IMR-90 (cell line): ENCODE data around the gene ANKH. TPM values are rescaled to one million over a fixed set of nuclear protein-coding genes. Genes with fewer than 3 reads are reported as not detected.

Source experiments
- ATAC-seq: fragments of 200-7000 bp; cut with Tn5 transposase; 2 replicates; pipeline ENCODE4 v1.9.1; 2020; ENCODE audit warnings: low read depth, mild to moderate bottlenecking, moderate library complexity
- BruUV-seq: library from RNA; stranded (reverse); fragments of 400-500 nt; replicated peaks from 2 replicates; lab custom pipeline; 2021; lab: Mats Ljungman, UMichigan
- CTCF ChIA-PET: fragments of 300-600 bp; formaldehyde crosslinking; extraction: SDS; loops from one replicate; lab custom pipeline; 2021; ENCODE audit warnings: antibody characterized with exemption; lab: Yijun Ruan, JAX
- POLR2A ChIA-PET: fragments of 300-600 bp; sonication (Branson Sonifier 250); formaldehyde crosslinking; loops from one replicate; lab custom pipeline; 2022; ENCODE audit warnings: antibody characterized with exemption; ENCODE audit not compliant: unreplicated experiment; lab: Charles Lee
- DNase-seq: peaks from one replicate; pipeline ENCODE4 v3.0.0; 2013
- H2AFZ ChIP-seq: replicated peaks from 2 replicates; pipeline ENCODE3; 2013; ENCODE audit warnings: low read length, mild to moderate bottlenecking; ENCODE audit not compliant: poor library complexity
- H2AK5ac ChIP-seq: 2 replicates; pipeline ENCODE4 v1.6.1; 2013; ENCODE audit warnings: low read depth, low read length, inconsistent platforms
- H2AK9ac ChIP-seq: replicated peaks from 2 replicates; pipeline ENCODE3; 2013; ENCODE audit warnings: mild to moderate bottlenecking, low read depth, low read length, moderate library complexity; ENCODE audit not compliant: poor library complexity
- H2BK120ac ChIP-seq: 2 replicates; pipeline ENCODE4 v1.6.1; 2013; ENCODE audit warnings: low read depth, low read length, inconsistent platforms
- H2BK15ac ChIP-seq: 3 replicates; pipeline ENCODE4 v1.6.1; 2013; ENCODE audit warnings: low read depth, low read length, inconsistent platforms
- H2BK20ac ChIP-seq: 2 replicates; pipeline ENCODE4 v1.6.1; 2013; ENCODE audit warnings: low read depth, mild to moderate bottlenecking, inconsistent platforms, low read length, moderate library complexity
- H2BK5ac ChIP-seq: 2 replicates; pipeline ENCODE4 v1.6.1; 2013; ENCODE audit warnings: mild to moderate bottlenecking, low read depth, low read length, inconsistent platforms; ENCODE audit not compliant: poor library complexity, severe bottlenecking
- H3K14ac ChIP-seq: replicated peaks from 2 replicates; pipeline ENCODE4 v1.6.1; 2013; ENCODE audit warnings: low read depth, low read length, inconsistent platforms
- H3K18ac ChIP-seq: 2 replicates; pipeline ENCODE4 v1.6.1; 2013; ENCODE audit warnings: low read depth, low read length, control low read depth
- H3K23ac ChIP-seq: 2 replicates; pipeline ENCODE4 v1.6.1; 2013; ENCODE audit warnings: low read depth, low read length, inconsistent platforms
- H3K27ac ChIP-seq: 2 replicates; pipeline ENCODE4 v1.5.1; 2013; ENCODE audit warnings: mild to moderate bottlenecking, control low read depth, low read length; ENCODE audit not compliant: insufficient read depth
- H3K27me3 ChIP-seq: 2 replicates; pipeline ENCODE4 v1.6.1; 2013; ENCODE audit warnings: low read length; ENCODE audit not compliant: control insufficient read depth, insufficient read depth
- H3K36me3 ChIP-seq: 2 replicates; pipeline ENCODE4 v1.6.1; 2013; ENCODE audit warnings: low read length, mixed read lengths; ENCODE audit not compliant: control insufficient read depth, insufficient read depth
- H3K4ac ChIP-seq: 2 replicates; pipeline ENCODE4 v1.6.1; 2013; ENCODE audit warnings: low read depth, low read length, inconsistent platforms
- H3K4me1 ChIP-seq: 2 replicates; pipeline ENCODE4 v1.6.1; 2013; ENCODE audit warnings: low read length, mixed read lengths; ENCODE audit not compliant: control insufficient read depth, insufficient read depth
- H3K4me2 ChIP-seq: 2 replicates; pipeline ENCODE4 v1.6.1; 2013; ENCODE audit warnings: low read depth, mild to moderate bottlenecking, control low read depth, low read length, moderate library complexity
- H3K4me3 ChIP-seq: 2 replicates; pipeline ENCODE4 v1.5.1; 2013; ENCODE audit warnings: low read depth, mild to moderate bottlenecking, control low read depth, low read length, moderate library complexity; ENCODE audit not compliant: insufficient read depth
- H3K56ac ChIP-seq: 2 replicates; pipeline ENCODE4 v1.6.1; 2013; ENCODE audit warnings: low read length, inconsistent platforms; ENCODE audit not compliant: insufficient read depth; ENCODE audit errors: extremely low read depth
- H3K79me1 ChIP-seq, 2 experiments: 2 replicates each; pipeline ENCODE4 v1.6.1; 2013; ENCODE audit warnings: low read length in 2 of 2, inconsistent platforms in 1 of 2, low read depth in 1 of 2
- H3K9ac ChIP-seq: 2 replicates; pipeline ENCODE4 v1.6.1; 2013; ENCODE audit warnings: low read depth, low read length, control low read depth
- H3K9me1 ChIP-seq: 2 replicates; pipeline ENCODE4 v1.6.1; 2013; ENCODE audit warnings: low read length, inconsistent platforms; ENCODE audit not compliant: insufficient read depth
- H3K9me3 ChIP-seq: 2 replicates; pipeline ENCODE4 v1.6.1; 2013; ENCODE audit warnings: low read length; ENCODE audit not compliant: control insufficient read depth, insufficient read depth
- H4K20me1 ChIP-seq: 2 replicates; pipeline ENCODE4 v1.6.1; 2013; ENCODE audit warnings: low read length, inconsistent platforms; ENCODE audit not compliant: insufficient read depth
- H4K5ac ChIP-seq: 2 replicates; pipeline ENCODE4 v1.6.1; 2013; ENCODE audit warnings: mild to moderate bottlenecking, low read depth, low read length, control low read depth
- H4K8ac ChIP-seq, 2 experiments: 2 replicates each; pipeline ENCODE4 v1.6.1; 2013; ENCODE audit warnings: low read depth in 2 of 2, low read length in 2 of 2, control low read depth in 1 of 2, inconsistent platforms in 1 of 2
- H4K91ac ChIP-seq: 2 replicates; pipeline ENCODE4 v1.6.1; 2013; ENCODE audit warnings: low read depth, low read length, inconsistent platforms; ENCODE audit not compliant: insufficient read depth
- CEBPB ChIP-seq: IDR thresholded peaks from 2 replicates; pipeline ENCODE4 v1.6.1; 2012; ENCODE audit warnings: low read depth, low read length, improper control_type of control experiment
- CHD1 ChIP-seq: IDR thresholded peaks from 2 replicates; pipeline ENCODE4 v1.6.1; 2012; ENCODE audit warnings: low read depth, low read length, improper control_type of control experiment
- FOS ChIP-seq: fragments of 150-350 bp; IDR thresholded peaks from 2 replicates; pipeline ENCODE4 v1.6.1; 2016; ENCODE audit warnings: low read depth, low read length
- MAFK ChIP-seq: IDR thresholded peaks from 2 replicates; pipeline ENCODE4 v1.6.1; 2012; ENCODE audit warnings: low read depth, low read length, improper control_type of control experiment
- MAZ ChIP-seq: IDR thresholded peaks from 2 replicates; pipeline ENCODE4 v1.6.1; 2012; ENCODE audit warnings: low read depth, mild to moderate bottlenecking, low read length, improper control_type of control experiment, moderate library complexity, borderline replicate concordance
- MXI1 ChIP-seq: IDR thresholded peaks from 2 replicates; pipeline ENCODE4 v1.6.1; 2012; ENCODE audit warnings: low read depth, mild to moderate bottlenecking, low read length, moderate library complexity, borderline replicate concordance
- NFE2L2 ChIP-seq: fragments of 150-350 bp; IDR thresholded peaks from 2 replicates; pipeline ENCODE4 v1.6.1; 2016; ENCODE audit warnings: low read depth, mild to moderate bottlenecking, low read length
- POLR2A ChIP-seq: IDR thresholded peaks from 2 replicates; pipeline ENCODE4 v1.6.1; 2012; ENCODE audit warnings: mild to moderate bottlenecking, low read depth, low read length
- RAD21 ChIP-seq: IDR thresholded peaks from 2 replicates; pipeline ENCODE4 v1.6.1; 2012; ENCODE audit warnings: low read length, improper control_type of control experiment
- RCOR1 ChIP-seq: IDR thresholded peaks from 2 replicates; pipeline ENCODE4 v1.6.1; 2012; ENCODE audit warnings: mild to moderate bottlenecking, low read length, improper control_type of control experiment; ENCODE audit not compliant: insufficient replicate concordance
- SMC3 ChIP-seq: fragments of 150-350 bp; IDR thresholded peaks from 2 replicates; pipeline ENCODE4 v1.6.1; 2016; ENCODE audit warnings: low read depth, mild to moderate bottlenecking, antibody characterized with exemption, low read length, moderate library complexity
- WGBS, 2 experiments: methylation state at CpG; one replicate each; pipeline versions ENCODE4 v1.1.5 to v1.1.7; 2013; ENCODE audit warnings: missing lambda C conversion rate in 2 of 2; ENCODE audit not compliant: insufficient read length in 1 of 2; ENCODE audit errors: extremely low coverage in 2 of 2; 5-methylcytosine and 5-hydroxymethylcytosine counted together
- dilution Hi-C: fragments of 300-500 bp; cut with HindIII; formaldehyde crosslinking; loops from one replicate; pipeline ENCODE4 v1.14.3; 2018; ENCODE audit warnings: low sequenced_read_pairs; ENCODE audit not compliant: unreplicated experiment
- in situ Hi-C: fragments of 300-500 bp; cut with MboI; formaldehyde crosslinking; loops from 3 replicates; pipeline ENCODE4 v1.14.3; 2019; ENCODE audit warnings: low sequenced_read_pairs, inconsistent platforms, mixed read lengths
- intact Hi-C: fragments of 100-400 bp; cut with micrococcal nuclease; formaldehyde crosslinking; loops from 2 replicates; pipeline ENCODE4 v1.10.0; 2022
- polyA plus RNA-seq, 3 experiments: library from polyadenylated mRNA; depleted of rRNA; stranded (reverse); fragments of >200 nt; gene quantifications; 2 replicates each; pipeline ENCODE4 v1.2.3, GENCODE V29; 2012; ENCODE audit warnings: low replicate concordance in 1 of 3
- total RNA-seq: library from RNA; depleted of rRNA; stranded (reverse); fragments of >200 nt; gene quantifications from 2 replicates; pipeline ENCODE4 v1.2.3, GENCODE V29; 2012
- TF ChIP-seq, protein P1 (sequence below): fragments of 150-350 bp; IDR thresholded peaks from 2 replicates; pipeline ENCODE4 v1.6.1; 2016; ENCODE audit warnings: low read depth, mild to moderate bottlenecking, low read length, moderate library complexity, borderline replicate concordance
- TF ChIP-seq, protein P2 (sequence below): conservative IDR thresholded peaks from 2 replicates; pipeline ENCODE4 v1.5.1; 2012; ENCODE audit warnings: mild to moderate bottlenecking, low read depth, low read length, improper control_type of control experiment
- TF ChIP-seq, protein P3 (sequence below): fragments of 150-350 bp; IDR thresholded peaks from 2 replicates; pipeline ENCODE4 v1.6.1; 2017; ENCODE audit warnings: mild to moderate bottlenecking, antibody characterized with exemption, low read length, low read depth

ANKH gene
- total and polyA plus RNA-seq, 2 of the 4 experiments (the other 2 are of a cell fraction), result 5.2 to 17.2 TPM

- Histone ChIP-seq H3K9ac (no peak overlapping the region), H3K18ac (no peak overlapping the region), H2BK15ac (no peak overlapping the region), H2AK9ac (peak overlapping the region; percentile 42), H3K4ac (no peak overlapping the region), H3K4me3 (no peak overlapping the region), H3K36me3 (no peaks in the 10 kb centered on the region), H3K9me1 (peaks cover 3% of the 10 kb centered on the region; the same call in 1 of the 2 replicates), H2AK5ac (no peak overlapping the region), H3K14ac (no peak overlapping the region), H3K9me3 (no peaks in the 10 kb centered on the region), H2BK20ac (no peak overlapping the region), H4K8ac (no peak overlapping the region), H3K56ac (no peak overlapping the region), H3K79me1 (no peaks in the 10 kb centered on the region), H2BK5ac (no peak overlapping the region), H3K27ac (no peak overlapping the region), H3K23ac (no peak overlapping the region), H3K4me2 (no peak overlapping the region), H3K4me1 (peaks cover 5% of the 10 kb centered on the region; the same call in 1 of the 2 replicates), H4K20me1 (no peaks in the 10 kb centered on the region), H4K91ac (no peak overlapping the region), H2BK120ac (no peak overlapping the region), H4K5ac (no peak overlapping the region), H3K27me3 (no peaks in the 10 kb centered on the region; the same call in 1 of the 2 replicates), H2AFZ (no peak overlapping the region)
- BruUV-seq, result no TSS peak
- in situ Hi-C loops (no loop called here), dilution Hi-C loops (no loop called here), intact Hi-C loops (no loop called here)
- WGBS, 2 experiments, result 100% methylated on average over 1 of the region's 10 CpGs; no CpG with 5 or more reads in 1 of the 2 experiments
- ChIA-PET POLR2A (no interaction called here), CTCF (no interaction called here)
- DNase-seq (no peak), ATAC-seq (no peak)
- TF ChIP-seq SMC3 (no peak), MXI1 (no peak), CEBPB (no peak), RCOR1 (no peak), NFE2L2 (no peak), FOS (no peak), RAD21 (no peak), MAFK (no peak), MAZ (no peak), POLR2A (no peak), CHD1 (no peak)
- TF ChIP-seq, protein P1, sequence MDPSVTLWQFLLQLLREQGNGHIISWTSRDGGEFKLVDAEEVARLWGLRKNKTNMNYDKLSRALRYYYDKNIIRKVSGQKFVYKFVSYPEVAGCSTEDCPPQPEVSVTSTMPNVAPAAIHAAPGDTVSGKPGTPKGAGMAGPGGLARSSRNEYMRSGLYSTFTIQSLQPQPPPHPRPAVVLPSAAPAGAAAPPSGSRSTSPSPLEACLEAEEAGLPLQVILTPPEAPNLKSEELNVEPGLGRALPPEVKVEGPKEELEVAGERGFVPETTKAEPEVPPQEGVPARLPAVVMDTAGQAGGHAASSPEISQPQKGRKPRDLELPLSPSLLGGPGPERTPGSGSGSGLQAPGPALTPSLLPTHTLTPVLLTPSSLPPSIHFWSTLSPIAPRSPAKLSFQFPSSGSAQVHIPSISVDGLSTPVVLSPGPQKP, result no peak
- TF ChIP-seq, protein P2, sequence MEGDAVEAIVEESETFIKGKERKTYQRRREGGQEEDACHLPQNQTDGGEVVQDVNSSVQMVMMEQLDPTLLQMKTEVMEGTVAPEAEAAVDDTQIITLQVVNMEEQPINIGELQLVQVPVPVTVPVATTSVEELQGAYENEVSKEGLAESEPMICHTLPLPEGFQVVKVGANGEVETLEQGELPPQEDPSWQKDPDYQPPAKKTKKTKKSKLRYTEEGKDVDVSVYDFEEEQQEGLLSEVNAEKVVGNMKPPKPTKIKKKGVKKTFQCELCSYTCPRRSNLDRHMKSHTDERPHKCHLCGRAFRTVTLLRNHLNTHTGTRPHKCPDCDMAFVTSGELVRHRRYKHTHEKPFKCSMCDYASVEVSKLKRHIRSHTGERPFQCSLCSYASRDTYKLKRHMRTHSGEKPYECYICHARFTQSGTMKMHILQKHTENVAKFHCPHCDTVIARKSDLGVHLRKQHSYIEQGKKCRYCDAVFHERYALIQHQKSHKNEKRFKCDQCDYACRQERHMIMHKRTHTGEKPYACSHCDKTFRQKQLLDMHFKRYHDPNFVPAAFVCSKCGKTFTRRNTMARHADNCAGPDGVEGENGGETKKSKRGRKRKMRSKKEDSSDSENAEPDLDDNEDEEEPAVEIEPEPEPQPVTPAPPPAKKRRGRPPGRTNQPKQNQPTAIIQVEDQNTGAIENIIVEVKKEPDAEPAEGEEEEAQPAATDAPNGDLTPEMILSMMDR, result no peak
- TF ChIP-seq, protein P3, sequence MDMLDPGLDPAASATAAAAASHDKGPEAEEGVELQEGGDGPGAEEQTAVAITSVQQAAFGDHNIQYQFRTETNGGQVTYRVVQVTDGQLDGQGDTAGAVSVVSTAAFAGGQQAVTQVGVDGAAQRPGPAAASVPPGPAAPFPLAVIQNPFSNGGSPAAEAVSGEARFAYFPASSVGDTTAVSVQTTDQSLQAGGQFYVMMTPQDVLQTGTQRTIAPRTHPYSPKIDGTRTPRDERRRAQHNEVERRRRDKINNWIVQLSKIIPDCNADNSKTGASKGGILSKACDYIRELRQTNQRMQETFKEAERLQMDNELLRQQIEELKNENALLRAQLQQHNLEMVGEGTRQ, result no peak
Observed at GRCh38 chr5:14882658-14883580, 11.3 kb upstream of the ANKH start.
